Activated CD8-positive, alpha-beta memory T cell treated with anti-CD3 and anti-CD28 coated beads, Interleukin-2, amount 50 U/mL, for 48 hours (primary cell): Measurements from ENCODE around the gene CST7.

Experiments
- DNase-seq: peaks from one replicate; pipeline ENCODE4 v3.0.0-alpha.2; 2020

CST7 gene

DNA sequence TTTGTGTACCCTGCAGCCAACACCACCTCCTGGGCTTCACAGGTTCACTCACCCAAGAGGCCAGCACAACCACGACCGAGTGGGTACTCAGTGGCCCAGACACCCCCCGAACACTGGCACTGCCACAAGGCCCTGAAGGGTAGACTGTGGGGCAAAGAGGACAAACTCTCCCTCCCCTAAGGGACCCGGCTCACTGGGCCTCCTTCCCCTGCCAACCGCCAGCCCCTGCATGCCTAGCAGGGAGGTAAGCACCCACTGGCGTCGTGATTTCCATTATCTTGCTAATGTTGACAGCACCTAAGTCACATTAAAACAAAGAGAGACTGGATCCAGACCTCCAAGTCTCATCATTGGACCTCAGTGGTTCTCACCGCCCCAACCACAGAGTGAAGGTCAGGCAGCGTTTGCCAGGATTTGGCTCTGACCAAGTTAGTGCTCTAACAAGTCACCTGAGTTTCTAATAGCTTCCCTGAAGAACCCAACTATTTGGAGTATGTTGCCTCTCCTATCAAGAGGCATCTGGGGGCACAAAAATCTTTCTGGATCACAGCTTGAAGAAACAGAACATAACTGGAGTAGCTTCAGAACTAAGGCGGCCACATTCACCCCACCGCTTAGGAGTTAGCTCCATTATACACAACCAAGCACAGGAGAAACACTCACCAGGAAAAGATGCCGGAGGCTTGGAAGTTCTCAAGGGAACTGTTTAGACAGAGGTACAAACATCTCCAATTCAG lies 57.5 kb downstream of the CST7 start:
- DNase-seq: peak; percentile 25

DNA sequence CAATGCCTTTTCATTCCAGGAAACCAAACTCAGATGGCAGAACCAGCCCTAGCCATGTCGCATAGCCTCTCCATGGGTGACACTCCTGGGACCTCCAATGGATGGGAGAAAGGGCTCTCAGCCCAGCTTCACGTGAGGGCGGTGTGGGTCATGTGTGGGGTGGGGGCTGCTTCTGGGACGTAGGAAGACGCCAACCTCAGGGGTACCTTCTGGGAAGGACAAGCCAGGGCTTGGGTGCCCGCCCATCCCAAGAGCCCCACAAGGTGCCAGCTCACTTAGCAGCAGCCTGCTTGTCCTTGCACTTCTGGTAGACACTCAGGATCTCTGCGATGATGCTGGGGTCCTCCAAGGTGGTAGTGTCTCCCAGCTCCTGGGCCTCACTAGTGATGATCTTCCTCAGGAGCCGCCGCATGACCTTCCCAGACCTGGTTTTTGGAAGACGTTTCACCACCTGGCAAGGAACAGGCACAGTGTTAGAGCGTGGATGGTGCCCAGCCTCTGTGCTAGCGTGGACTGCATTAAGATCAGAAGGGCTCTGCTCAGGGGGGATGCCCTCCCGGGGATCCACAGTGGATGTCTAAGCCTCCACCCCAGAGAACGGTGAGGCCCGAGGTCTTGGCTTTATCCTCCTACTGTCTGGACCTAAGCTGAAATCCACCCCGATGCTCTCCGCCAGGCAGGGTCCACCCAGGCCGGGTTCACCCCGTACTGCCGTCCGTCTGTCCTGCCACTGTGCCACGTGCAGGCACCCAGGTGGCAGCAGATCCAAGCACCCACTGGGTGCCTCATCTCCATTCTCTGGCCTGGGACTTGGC lies 58.6 kb downstream of the CST7 start:
- peak; percentile 33 for DNase-seq

DNA sequence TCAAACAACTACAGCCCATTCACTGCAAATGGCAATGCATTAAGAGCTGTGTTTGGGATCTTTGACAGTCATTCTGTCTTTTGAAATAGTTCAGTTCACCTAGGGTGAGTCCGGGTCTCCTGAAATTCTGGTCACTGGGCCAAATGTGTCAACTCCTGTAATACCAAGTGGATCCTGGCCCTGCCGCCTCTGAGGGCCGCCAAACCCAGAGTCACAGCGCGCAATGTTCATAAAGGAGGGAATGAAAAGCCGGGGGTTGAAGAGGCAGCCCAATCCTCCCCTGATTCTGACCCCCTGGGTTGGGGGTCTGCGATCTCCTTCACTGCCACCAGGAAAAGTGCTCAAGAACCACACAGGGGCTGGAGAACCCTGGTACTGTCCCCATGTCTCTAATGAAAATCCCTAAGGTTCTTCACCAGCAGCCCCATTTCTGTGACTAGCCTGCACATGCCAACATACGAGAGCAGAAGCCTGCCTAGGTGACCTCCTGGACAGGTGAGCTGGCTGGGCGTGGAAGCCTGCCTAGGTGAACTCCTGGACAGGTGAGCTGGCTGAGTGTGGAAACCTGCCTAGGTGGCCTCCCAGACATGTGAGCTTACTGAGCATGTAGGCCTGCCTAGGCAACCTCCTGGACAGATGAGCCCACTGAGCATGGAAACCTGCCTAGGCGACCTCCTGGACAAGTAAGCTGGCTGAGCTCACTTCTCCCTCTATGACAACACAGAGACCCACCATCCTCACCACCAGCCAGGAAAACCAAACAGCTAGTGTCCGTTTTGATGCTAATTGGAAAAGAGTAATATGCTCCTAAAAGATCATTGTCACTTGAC lies 59.5 kb downstream of the CST7 start:
- DNase-seq: peak; percentile 39
